ENCODE data around the gene ARNT2. TPM values are rescaled to one million over a fixed set of nuclear protein-coding genes. Genes with fewer than 3 reads are reported as not detected.

ARNT2 gene
- total RNA-seq, 2 donors from 2014 or later = 0.09 to 0.21 TPM

DNA sequence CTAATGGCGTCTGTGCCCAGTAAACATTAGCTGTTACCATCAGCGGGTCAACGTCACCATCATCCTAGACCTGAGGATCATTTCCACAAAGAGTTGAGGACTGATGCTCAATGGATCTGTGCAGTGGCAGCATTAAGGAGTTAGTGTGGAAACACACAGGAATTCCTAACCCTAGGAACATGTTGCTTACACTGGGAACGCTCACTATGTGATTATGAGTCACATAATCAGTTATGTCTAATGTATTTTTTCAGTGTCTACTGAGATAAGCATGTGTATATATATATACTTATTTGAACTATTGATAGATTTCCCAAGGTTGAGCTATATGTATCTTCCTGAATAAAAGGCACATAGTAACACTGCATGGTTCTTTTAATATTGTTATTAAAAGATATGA lies 19.0 kb downstream of the ARNT2 start:
- no peak overlapping the region for H3K27ac Mint-ChIP-seq
- peaks cover 30% of the 10 kb centered on the region for H3K27me3 Mint-ChIP-seq
- H3K4me1 Mint-ChIP-seq = no peaks in the 10 kb centered on the region
- H3K4me3 Mint-ChIP-seq = no peak overlapping the region
- no peaks in the 10 kb centered on the region for H3K9me3 Mint-ChIP-seq
- no peak for ATAC-seq (replicated peaks)
- H3K36me3 Mint-ChIP-seq (ENCODE audit: low read depth) = no peaks in the 10 kb centered on the region

DNA sequence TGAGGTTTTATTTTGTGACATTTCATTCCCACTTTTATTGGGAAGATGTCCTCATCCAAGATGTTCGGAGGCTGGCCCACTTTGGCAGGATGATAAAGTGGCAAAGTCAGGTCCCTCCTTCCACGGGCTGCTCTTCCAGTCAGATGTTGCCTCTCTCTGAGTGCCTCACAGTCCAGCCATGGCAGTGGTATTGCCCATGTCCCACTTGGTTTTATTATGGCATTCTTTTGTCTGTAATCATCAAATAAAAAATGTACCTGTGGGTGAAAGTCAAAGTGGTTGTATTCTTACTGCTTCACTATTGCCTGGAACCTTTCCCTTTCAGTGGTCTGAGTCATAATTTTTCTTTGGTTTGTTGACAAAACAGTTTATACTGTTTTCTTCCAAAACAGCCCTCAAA lies 20.2 kb downstream of the ARNT2 start:
- Mint-ChIP-seq H3K4me3 (no peak overlapping the region), H3K9me3 (no peaks in the 10 kb centered on the region), H3K27ac (no peak overlapping the region), H3K27me3 (peaks cover 19% of the 10 kb centered on the region), H3K4me1 (no peaks in the 10 kb centered on the region), H3K36me3 (ENCODE audit: low read depth) (no peaks in the 10 kb centered on the region)
- ATAC-seq (replicated peaks) = no peak

DNA sequence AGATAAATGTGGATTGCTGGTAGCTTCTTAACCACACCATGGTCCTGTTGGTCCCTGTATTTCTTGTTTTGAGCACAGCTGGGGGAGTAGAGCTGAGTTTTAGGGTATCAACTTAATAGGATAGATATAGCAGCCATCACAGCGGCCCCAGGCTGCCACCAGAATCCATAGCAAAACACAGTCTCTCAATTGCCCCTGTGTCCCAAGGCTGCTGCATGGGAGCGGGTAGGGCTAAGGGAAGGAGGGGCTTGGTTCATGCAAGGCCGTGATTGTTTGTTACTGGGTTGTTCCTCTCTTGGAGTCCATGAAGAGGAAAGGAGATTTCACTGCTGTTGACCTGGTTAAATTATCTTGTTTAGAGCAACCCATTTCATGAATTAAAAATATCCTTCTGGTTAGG lies 22.1 kb downstream of the ARNT2 start:
- no peak overlapping the region for H3K4me3 Mint-ChIP-seq
- no peak for ATAC-seq (replicated peaks)
- no peaks in the 10 kb centered on the region for H3K36me3 Mint-ChIP-seq (ENCODE audit: low read depth)
- no peaks in the 10 kb centered on the region for H3K9me3 Mint-ChIP-seq
- peaks cover 22% of the 10 kb centered on the region for H3K27me3 Mint-ChIP-seq
- H3K27ac Mint-ChIP-seq = no peak overlapping the region
- H3K4me1 Mint-ChIP-seq = no peaks in the 10 kb centered on the region

DNA sequence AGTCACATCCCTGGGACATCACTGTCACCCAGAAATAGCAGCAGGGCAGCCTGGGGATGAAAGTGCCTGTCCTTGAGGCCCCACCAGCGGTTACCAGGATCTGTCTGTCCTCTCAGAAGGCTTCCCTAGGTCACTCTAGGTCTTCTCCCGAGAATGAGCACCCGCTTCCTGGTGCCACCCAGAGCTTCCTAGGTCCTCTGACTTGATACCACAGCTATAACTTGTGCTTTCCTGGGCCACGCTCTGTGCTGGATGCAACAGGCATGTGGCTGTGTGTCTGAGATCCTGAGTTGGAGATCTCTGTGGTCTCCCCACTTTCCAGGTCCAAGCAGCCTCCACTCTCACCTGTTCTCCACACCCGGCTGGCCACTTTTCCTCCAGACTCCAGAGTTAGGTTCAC lies 25.8 kb downstream of the ARNT2 start:
- no peaks in the 10 kb centered on the region for H3K9me3 Mint-ChIP-seq
- H3K27me3 Mint-ChIP-seq = peaks cover 25% of the 10 kb centered on the region
- no peaks in the 10 kb centered on the region for H3K4me1 Mint-ChIP-seq
- H3K4me3 Mint-ChIP-seq = no peak overlapping the region
- no peak overlapping the region for H3K27ac Mint-ChIP-seq
- no peak for ATAC-seq (replicated peaks)
- no peaks in the 10 kb centered on the region for H3K36me3 Mint-ChIP-seq (ENCODE audit: low read depth)

DNA sequence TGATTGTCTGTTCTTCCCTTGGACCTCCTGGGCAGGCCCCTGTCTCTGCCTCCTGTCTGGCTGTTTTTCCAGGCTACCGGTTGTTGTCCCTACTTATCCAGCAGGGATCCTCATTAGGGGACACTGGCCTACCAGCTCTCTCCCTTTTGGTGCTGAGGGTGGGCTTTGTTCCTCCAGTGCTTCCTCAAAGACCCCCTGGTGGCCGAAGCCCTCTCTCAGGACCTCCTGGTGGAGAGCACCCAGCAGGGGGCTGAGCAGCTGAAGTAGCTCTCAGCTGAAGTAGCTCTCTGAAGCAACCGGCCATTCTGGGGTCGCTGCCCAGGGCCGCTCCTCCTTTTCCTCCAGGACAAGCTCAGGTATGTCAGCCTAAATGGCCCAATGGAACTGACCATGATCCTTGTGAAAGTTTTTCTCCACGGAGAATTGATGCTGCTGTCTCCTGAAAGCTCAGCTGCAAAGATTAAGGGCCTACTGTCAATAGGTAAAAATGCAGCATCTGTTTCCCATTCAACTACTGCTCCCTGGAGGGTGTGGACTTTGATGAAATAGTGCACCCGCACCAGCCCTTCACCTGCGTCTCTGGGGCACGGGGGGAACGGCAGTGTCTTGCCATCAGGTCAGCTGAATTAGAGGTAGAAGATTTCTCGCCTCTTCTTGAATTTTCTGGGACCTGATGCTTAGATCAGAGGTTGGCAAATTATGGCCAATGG lies 27.6 kb downstream of the ARNT2 start:
- no peak for ATAC-seq (replicated peaks)
- Mint-ChIP-seq H3K4me1 (no peaks in the 10 kb centered on the region), H3K36me3 (ENCODE audit: low read depth) (no peaks in the 10 kb centered on the region), H3K27me3 (peaks cover 27% of the 10 kb centered on the region), H3K9me3 (no peaks in the 10 kb centered on the region), H3K4me3 (no peak overlapping the region), H3K27ac (no peak overlapping the region)

DNA sequence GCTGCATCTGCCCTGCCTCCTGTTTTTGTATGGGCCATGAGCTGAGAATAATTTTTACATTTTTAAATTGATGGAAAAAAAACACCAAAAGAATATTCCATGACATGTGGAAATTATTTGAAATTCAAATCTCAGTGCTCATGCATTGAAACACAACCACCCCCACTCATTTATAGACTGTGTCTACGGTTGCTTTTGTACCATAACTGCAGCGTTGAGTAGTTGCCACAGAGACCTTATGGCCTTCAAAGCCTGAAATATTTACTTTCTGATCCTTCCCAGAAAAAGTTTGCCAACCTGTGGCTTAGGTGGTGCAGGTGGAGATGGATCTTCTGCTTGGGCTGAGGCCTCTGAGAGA lies 28.1 kb downstream of the ARNT2 start:
- ATAC-seq (replicated peaks) = no peak
- no peaks in the 10 kb centered on the region for H3K9me3 Mint-ChIP-seq
- no peak overlapping the region for H3K4me3 Mint-ChIP-seq
- no peak overlapping the region for H3K27ac Mint-ChIP-seq
- peaks cover 30% of the 10 kb centered on the region for H3K27me3 Mint-ChIP-seq
- no peaks in the 10 kb centered on the region for H3K36me3 Mint-ChIP-seq (ENCODE audit: low read depth)
- no peaks in the 10 kb centered on the region for H3K4me1 Mint-ChIP-seq

DNA sequence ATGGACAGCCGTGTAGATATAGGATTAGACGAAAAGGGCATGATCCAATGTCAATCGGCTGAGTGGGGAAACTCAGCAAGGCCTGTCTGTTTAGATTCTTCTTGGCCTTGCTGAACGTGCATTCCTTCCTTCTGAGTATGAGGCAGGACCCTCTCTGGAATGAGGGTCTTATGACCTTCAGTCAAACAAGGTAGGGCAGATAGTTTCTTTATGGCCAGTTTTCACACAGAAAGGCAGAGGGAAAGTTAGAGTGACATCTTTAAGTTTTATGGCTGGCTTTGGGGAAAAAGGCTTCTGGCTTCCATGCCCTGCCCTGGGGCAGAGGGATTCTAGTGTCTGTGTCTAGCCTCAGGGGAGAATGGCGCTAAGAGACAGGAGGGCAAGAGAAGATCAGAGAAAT lies 29.7 kb downstream of the ARNT2 start:
- Mint-ChIP-seq H3K4me1 (no peaks in the 10 kb centered on the region), H3K27ac (no peak overlapping the region), H3K4me3 (no peak overlapping the region), H3K36me3 (ENCODE audit: low read depth) (no peaks in the 10 kb centered on the region), H3K27me3 (peaks cover 31% of the 10 kb centered on the region), H3K9me3 (no peaks in the 10 kb centered on the region)
- ATAC-seq (replicated peaks) = no peak

DNA sequence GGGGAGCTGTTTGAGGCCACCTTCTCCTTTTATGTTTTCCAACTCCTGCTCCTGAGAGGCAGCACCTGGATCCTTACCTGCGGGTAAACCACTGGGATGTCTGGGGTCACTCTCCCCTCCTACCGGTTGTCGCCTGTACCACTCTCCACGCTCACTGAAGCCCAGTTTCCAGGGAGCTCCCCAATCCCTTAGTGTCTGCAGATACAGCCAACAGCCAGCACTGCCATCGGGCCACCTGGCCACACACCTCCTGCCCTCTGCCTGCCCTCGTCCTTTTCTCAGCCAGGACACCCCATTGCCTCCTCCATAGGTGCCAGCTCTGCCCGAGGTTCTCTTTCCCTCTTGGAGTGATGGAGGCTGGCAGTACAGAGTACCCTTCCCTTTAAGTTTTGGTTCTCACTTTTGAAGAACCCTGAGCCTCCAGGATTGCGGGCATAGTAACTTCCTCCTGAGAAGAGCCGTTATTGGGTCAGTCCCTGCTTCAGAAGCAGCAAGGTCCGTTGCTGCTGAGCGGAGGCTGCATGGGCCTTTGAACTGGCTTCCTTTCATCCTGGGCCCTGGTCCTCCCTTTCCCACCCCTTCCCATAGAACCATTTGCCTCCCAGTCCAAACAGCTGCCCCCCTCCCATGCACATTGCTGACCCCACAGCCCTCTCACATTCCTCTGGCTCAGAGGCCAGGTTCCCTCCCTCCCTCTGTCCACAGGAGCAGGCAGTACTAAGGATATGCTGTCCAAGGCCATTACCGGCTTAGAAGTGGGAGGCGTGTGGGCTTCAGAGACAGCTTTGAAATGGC lies 30.9 kb downstream of the ARNT2 start:
- Mint-ChIP-seq H3K27me3 (peaks cover 28% of the 10 kb centered on the region), H3K36me3 (ENCODE audit: low read depth) (no peaks in the 10 kb centered on the region), H3K9me3 (no peaks in the 10 kb centered on the region), H3K4me3 (no peak overlapping the region), H3K27ac (no peak overlapping the region), H3K4me1 (no peaks in the 10 kb centered on the region)
- no peak for ATAC-seq (replicated peaks)

DNA sequence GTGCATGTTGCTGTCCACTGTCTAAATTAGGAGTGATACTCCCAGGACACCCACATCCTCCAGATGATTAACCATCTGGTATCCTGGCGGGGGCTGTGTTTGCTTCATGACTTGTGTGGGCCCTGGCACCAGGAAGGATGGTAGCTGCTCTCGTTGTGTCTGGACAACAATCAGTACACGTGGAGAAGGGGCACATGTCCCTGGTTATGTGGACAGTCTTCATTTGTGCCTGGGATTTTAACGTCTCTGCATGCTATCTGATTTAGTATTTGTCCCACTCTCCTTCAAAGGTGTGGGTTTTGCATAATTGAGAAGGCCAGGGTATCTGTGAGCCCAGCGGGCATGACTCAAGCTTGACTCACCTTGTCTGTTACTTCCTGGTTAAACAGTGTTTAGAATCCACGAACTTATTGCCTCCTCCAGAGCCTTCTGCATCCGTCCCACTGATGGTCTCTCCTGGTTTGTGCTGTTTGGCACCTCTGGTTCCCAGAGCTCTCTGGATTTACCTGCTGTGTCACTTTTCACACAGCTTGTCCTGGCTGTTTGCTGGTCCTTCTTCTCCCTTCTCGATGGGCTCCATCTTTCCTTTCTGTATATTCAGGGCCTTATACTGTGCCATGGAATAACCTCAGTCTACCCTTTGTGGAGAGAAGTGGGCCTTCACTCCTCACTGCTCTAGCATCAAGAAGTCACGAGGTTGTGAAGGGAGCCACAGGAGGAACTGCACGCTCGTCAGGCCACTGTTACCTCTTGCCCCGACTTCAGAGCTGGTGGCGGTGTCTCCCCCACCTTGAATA lies 32.5 kb downstream of the ARNT2 start:
- H3K9me3 Mint-ChIP-seq = no peaks in the 10 kb centered on the region
- H3K27ac Mint-ChIP-seq = no peak overlapping the region

DNA sequence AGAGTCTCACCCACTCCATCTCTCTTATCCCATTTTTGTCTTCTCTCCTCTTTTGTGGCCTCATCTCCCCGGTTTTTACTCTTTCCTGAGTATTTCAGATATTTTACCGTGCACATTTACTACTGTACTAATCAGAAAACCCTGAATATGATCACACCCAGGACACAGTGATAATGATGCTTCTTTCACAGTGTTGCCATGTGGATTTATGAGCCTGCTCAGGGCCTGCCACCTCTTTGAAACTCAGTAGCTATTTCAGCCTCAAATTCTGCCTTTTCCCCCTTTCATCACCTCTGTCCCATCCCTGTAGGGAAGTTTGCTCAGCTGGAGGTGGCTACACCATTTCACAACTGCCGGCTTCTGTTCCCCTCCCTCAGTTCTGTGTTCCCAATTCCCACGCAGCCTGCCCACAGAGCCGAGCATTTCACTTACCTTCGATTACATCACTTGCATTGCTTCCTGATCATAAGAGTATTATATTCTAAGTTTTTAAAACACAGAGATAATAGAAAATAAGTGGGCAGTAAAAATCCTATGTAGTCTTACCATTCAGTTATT lies 33.2 kb downstream of the ARNT2 start:
- no peak for ATAC-seq (replicated peaks)
- H3K36me3 Mint-ChIP-seq (ENCODE audit: low read depth) = no peaks in the 10 kb centered on the region
- no peaks in the 10 kb centered on the region for H3K9me3 Mint-ChIP-seq
- no peak overlapping the region for H3K4me3 Mint-ChIP-seq
- H3K4me1 Mint-ChIP-seq = no peaks in the 10 kb centered on the region
- peaks cover 29% of the 10 kb centered on the region for H3K27me3 Mint-ChIP-seq
- H3K27ac Mint-ChIP-seq = no peak overlapping the region

More for the DNA sequence above, 32.5 kb downstream of the ARNT2 start:
- no peaks in the 10 kb centered on the region for H3K36me3 Mint-ChIP-seq (ENCODE audit: low read depth)
- H3K4me3 Mint-ChIP-seq = no peak overlapping the region
- no peaks in the 10 kb centered on the region for H3K4me1 Mint-ChIP-seq
- peak; percentile 85 for ATAC-seq (replicated peaks)
- H3K27me3 Mint-ChIP-seq = peaks cover 27% of the 10 kb centered on the region

DNA sequence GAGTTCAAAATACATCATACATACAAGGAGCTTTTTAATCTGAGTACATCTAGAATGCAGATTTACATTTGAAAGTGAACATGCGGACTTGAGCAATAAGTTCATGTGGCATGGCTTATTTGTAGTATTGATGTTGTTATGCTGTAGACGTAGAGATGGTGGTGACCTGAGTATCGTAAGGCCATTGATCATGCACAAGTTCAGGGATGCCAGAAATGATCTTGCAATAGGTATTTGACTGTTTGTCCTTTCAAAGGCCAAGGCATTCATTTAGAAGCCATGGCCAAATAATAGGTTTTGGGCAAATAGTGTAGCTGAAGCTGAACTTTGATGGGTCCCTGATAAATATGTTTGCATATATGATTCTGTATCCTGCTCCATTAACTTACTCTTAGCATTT lies 35.0 kb downstream of the ARNT2 start:
- Mint-ChIP-seq H3K9me3 (no peaks in the 10 kb centered on the region), H3K27ac (no peak overlapping the region), H3K4me3 (no peak overlapping the region), H3K4me1 (no peaks in the 10 kb centered on the region), H3K36me3 (ENCODE audit: low read depth) (no peaks in the 10 kb centered on the region), H3K27me3 (peaks cover 27% of the 10 kb centered on the region)
- no peak for ATAC-seq (replicated peaks)

DNA sequence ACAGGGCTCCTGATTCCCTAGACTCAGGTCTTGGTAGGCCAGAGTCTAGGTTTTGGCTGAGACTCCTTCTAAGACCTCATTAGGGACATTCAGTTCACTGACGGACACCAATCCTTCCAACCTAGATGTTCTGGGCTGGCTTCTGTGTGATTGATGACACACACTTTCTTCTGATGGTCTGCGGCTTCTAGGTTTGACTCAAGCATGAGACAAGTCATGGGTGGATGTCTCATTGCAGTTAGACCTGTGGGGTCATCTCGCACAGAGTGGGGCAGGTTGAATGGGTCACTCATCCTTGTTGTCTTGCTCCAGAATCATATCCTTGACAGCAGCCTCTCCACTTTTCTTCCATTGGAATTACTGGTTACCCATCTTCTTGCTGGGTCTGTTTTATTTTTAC lies 35.8 kb downstream of the ARNT2 start:
- ATAC-seq (replicated peaks) = peak; percentile 31
- Mint-ChIP-seq H3K36me3 (ENCODE audit: low read depth) (no peaks in the 10 kb centered on the region), H3K9me3 (no peaks in the 10 kb centered on the region), H3K4me3 (no peak overlapping the region), H3K4me1 (no peaks in the 10 kb centered on the region), H3K27me3 (peaks cover 22% of the 10 kb centered on the region), H3K27ac (no peak overlapping the region)

DNA sequence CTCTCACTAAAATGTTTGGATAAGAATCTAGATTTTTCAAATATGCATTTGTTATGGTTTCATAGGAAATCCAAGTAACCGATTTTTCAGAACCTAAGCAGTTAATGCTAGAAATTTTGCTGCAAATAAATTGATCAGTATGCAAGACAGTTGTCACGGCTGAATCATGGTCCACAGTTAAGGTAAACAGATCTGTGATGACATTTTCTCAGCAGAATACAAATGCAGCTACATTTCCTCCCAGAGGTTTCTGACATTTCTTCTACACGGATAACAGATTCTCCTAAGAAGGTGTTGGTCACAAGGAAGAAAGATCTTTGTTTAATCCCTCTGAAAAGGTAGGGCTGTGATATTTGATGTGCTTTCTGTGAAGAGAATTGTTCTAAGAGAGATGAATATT lies 36.9 kb downstream of the ARNT2 start:
- Mint-ChIP-seq H3K27ac (no peak overlapping the region), H3K9me3 (no peaks in the 10 kb centered on the region), H3K36me3 (ENCODE audit: low read depth) (no peaks in the 10 kb centered on the region), H3K4me3 (no peak overlapping the region), H3K4me1 (no peaks in the 10 kb centered on the region), H3K27me3 (peaks cover 22% of the 10 kb centered on the region)
- no peak for ATAC-seq (replicated peaks)

DNA sequence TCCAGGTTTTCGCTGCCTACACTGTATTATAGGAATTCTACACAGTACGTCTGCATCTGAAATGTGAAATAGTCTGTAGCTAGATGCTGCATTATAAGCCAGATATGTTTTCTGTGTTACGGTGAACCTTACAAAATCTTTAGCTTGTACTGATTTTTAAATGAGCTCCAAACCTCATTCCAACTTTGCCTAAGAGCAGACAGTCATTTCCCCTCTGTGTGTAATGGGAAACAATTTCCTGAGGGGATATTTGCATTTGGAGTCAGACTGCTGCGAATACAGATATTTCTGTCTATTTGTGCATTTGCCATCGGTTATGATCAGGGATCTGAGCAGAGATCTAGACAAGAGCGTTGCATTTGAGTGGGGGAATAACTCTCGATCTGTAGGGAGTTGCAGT lies 37.5 kb downstream of the ARNT2 start:
- Mint-ChIP-seq H3K4me1 (no peaks in the 10 kb centered on the region), H3K9me3 (no peaks in the 10 kb centered on the region), H3K27me3 (peaks cover 20% of the 10 kb centered on the region), H3K36me3 (ENCODE audit: low read depth) (no peaks in the 10 kb centered on the region), H3K4me3 (no peak overlapping the region), H3K27ac (no peak overlapping the region)
- ATAC-seq (replicated peaks) = no peak
